Suprapubic skin (tissue), 4 donors: ENCODE results near the gene TTC12. TPM values are rescaled to one million over a fixed set of nuclear protein-coding genes. Genes with fewer than 3 reads are reported as not detected.

Experiments
- DNase-seq, 2 donors: peaks; one replicate each; pipeline ENCODE4 v3.0.0-alpha.2; 2019; ENCODE audit warnings: low spot score in 2 of 2
- H3K27ac ChIP-seq: fragments of 200-600 bp; sonication (generic); one replicate; pipeline ENCODE4 v1.5.1; 2019
- H3K27me3 ChIP-seq: fragments of 200-600 bp; sonication (generic); one replicate; pipeline ENCODE4 v1.5.1; 2019
- H3K36me3 ChIP-seq: fragments of 200-600 bp; sonication (generic); one replicate; pipeline ENCODE4 v1.5.1; 2019
- H3K4me1 ChIP-seq: fragments of 200-600 bp; sonication (generic); one replicate; pipeline ENCODE4 v1.5.1; 2019
- H3K4me3 ChIP-seq: fragments of 200-600 bp; sonication (generic); one replicate; pipeline ENCODE4 v1.5.1; 2019; ENCODE audit warnings: mild to moderate bottlenecking
- H3K9me3 ChIP-seq: fragments of 200-600 bp; sonication (generic); one replicate; pipeline ENCODE4 v1.5.1; 2019
- EP300 ChIP-seq: sonication (generic); formaldehyde crosslinking; IDR thresholded peaks from one replicate; pipeline ENCODE4 v1.6.1; 2017; ENCODE audit warnings: antibody characterized with exemption
- POLR2A ChIP-seq, 2 donors: fragments of 450-650 bp; IDR thresholded peaks; one replicate each; pipeline ENCODE4 v1.6.1; 2017; ENCODE audit warnings: antibody characterized with exemption in 2 of 2, mild to moderate bottlenecking in 2 of 2, moderate library complexity in 2 of 2
- POLR2AphosphoS5 ChIP-seq, 3 donors: sonication (generic); formaldehyde crosslinking; IDR thresholded peaks; one replicate each; pipeline ENCODE4 v1.6.1; 2017; ENCODE audit warnings: antibody characterized with exemption in 3 of 3
- WGBS: methylation state at CpG from one replicate; pipeline ENCODE4 v1.1.5; 2018; 5-methylcytosine and 5-hydroxymethylcytosine counted together
- total RNA-seq, 4 donors: library from RNA; depleted of rRNA; stranded (reverse); fragments of >200 nt; gene quantifications; one replicate each; pipeline ENCODE4 v1.1.0, GENCODE V29; 2016
- TF ChIP-seq, protein P1 (sequence below), 2 donors: fragments of 200-600 bp in 1 of 2; fragments of 450-650 bp in 1 of 2; sonication (generic) in 1 of 2; IDR thresholded peaks; one replicate each; pipeline ENCODE4 v1.5.1; 2016 to 2019; ENCODE audit warnings: antibody characterized with exemption in 2 of 2, mild to moderate bottlenecking in 1 of 2, moderate library complexity in 1 of 2

Gene TTC12
- total RNA-seq, 4 donors from 2014 or later = 9.5 to 67.8 (median 30.3) TPM

DNA sequence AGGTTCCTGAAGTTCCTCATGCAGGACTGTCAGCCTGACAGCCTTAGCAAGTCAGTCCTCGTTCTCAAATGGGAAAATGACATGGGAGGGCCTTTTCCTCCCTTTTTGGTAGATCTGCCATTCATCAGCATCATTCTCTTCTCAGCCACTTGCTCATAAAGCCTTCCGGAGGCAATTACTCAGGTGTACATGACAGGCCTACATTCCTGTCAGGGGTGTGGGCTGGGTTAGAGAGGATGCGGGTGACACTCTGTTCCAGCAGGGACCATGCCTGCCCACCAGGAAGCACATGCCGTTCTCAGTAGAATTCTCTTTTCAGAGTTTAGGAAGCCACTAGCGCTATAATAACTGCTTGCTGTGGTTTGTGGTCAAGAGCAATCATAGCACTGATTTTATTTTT is 49.0 kb downstream of the TTC12 start:
- H3K27me3 ChIP-seq = no peaks in the 10 kb centered on the region
- H3K27ac ChIP-seq = no peak overlapping the region
- H3K4me3 ChIP-seq = no peak overlapping the region
- 59% methylated on average over 5 of the region's 5 CpGs for WGBS
- DNase-seq = no peak
- no peaks in the 10 kb centered on the region for H3K9me3 ChIP-seq
- H3K36me3 ChIP-seq = peaks cover 96% of the 10 kb centered on the region
- no peaks in the 10 kb centered on the region for H3K4me1 ChIP-seq
- no peak for TF ChIP-seq EP300
- TF ChIP-seq POLR2AphosphoS5 (IDR thresholded peaks at IDR 0.05) = no peak
- no peak for TF ChIP-seq POLR2A (IDR thresholded peaks at IDR 0.05)
- TF ChIP-seq, protein P1, sequence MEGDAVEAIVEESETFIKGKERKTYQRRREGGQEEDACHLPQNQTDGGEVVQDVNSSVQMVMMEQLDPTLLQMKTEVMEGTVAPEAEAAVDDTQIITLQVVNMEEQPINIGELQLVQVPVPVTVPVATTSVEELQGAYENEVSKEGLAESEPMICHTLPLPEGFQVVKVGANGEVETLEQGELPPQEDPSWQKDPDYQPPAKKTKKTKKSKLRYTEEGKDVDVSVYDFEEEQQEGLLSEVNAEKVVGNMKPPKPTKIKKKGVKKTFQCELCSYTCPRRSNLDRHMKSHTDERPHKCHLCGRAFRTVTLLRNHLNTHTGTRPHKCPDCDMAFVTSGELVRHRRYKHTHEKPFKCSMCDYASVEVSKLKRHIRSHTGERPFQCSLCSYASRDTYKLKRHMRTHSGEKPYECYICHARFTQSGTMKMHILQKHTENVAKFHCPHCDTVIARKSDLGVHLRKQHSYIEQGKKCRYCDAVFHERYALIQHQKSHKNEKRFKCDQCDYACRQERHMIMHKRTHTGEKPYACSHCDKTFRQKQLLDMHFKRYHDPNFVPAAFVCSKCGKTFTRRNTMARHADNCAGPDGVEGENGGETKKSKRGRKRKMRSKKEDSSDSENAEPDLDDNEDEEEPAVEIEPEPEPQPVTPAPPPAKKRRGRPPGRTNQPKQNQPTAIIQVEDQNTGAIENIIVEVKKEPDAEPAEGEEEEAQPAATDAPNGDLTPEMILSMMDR (IDR thresholded peaks at IDR 0.05) = no peak

DNA sequence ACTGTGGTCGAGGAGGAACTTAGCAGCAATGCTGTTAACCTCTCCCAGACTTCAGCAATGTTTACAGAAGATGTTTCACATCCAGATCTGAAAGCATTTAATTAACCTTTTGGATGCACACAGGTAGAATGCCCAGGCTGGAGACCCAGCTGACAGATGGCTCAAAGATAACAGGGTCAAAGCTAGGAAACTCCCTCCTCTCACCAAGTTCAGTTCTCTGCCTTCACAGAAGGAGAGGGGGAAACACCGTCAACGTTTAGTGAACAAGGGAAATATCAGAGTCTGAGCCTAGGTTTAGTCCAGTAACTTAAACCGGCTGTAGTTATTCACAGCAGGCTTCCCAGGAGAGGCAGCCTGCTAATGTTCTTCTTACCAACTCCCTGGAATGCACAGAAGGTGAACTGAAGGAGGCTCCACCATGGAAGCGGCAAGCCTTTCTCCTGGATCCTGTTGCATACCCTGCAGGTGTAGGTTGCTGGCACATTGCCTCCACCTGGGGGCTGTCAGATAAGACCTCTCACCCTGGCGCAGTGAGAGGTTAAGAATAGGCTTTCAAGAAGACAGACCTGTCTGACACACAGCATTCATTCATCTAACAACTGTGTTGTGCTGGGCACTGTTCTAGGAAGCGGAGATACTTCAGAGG is 49.7 kb downstream of the TTC12 start:
- no peak overlapping the region for H3K27ac ChIP-seq
- H3K9me3 ChIP-seq = no peaks in the 10 kb centered on the region
- no peaks in the 10 kb centered on the region for H3K4me1 ChIP-seq
- no peak for DNase-seq
- 78% methylated on average over 7 of the region's 7 CpGs for WGBS
- H3K36me3 ChIP-seq = peaks cover 91% of the 10 kb centered on the region
- no peaks in the 10 kb centered on the region for H3K27me3 ChIP-seq
- H3K4me3 ChIP-seq = no peak overlapping the region
- TF ChIP-seq EP300 = no peak
- no peak for TF ChIP-seq POLR2A (IDR thresholded peaks at IDR 0.05)
- no peak for TF ChIP-seq POLR2AphosphoS5 (IDR thresholded peaks at IDR 0.05)

DNA sequence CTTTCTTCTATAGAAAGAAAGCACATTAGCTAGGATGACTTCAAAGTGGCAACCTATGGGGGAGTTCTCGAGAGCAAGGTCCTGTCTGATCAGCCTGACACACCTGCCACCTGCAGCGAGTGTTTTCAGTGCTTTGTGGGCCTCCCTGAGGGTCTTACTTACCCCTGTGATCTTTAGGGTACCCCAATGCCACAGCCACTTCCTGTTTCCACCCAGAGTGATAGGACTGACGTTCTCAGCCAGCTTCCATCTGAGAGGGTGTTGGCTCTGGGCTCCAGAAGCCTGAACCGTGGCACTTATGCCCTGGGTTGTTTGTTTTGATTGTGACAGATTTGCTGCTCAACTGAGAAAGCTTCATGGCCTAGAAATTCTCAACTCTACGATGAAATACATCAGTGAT is 51.5 kb downstream of the TTC12 start:
- Histone ChIP-seq H3K27ac (no peak overlapping the region), H3K4me3 (no peak overlapping the region), H3K4me1 (no peaks in the 10 kb centered on the region), H3K9me3 (no peaks in the 10 kb centered on the region), H3K36me3 (peaks cover 73% of the 10 kb centered on the region), H3K27me3 (no peaks in the 10 kb centered on the region)
- TF ChIP-seq EP300 (no peak), POLR2AphosphoS5 (IDR thresholded peaks at IDR 0.05) (no peak), POLR2A (IDR thresholded peaks at IDR 0.05) (no peak)
- TF ChIP-seq, protein P1 (IDR thresholded peaks at IDR 0.05) = no peak
- WGBS = 64% methylated on average over 5 of the region's 5 CpGs
- no peak for DNase-seq

DNA sequence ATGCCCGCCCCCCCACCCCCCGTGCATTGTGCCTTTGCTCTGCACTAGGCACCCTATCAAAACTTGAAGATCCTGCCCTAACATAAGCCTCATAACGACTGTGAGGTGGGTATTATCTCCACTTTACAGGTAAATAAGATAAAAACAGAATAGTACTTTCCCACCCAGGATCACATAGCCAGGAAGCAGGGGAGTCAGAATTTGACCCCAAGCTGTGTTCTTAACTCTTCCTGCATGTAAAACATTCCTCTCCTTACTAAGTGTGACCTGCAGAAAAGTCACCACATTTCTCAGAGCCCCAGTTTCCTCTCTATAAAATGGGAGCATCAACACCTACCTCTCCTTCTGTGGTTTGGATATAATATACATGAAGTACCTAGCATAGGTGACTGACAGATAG is 55.0 kb downstream of the TTC12 start:
- 70% methylated on average over 3 of the region's 3 CpGs for whole genome bisulfite sequencing
- H3K36me3 ChIP-seq = peaks cover 39% of the 10 kb centered on the region
- no peaks in the 10 kb centered on the region for H3K4me1 ChIP-seq
- H3K27ac ChIP-seq = no peak overlapping the region
- no peak overlapping the region for H3K4me3 ChIP-seq
- no peak for DNase-seq
- no peak for TF ChIP-seq POLR2A (IDR thresholded peaks at IDR 0.05)
- TF ChIP-seq, protein P1 (IDR thresholded peaks at IDR 0.05) = no peak
- no peak for TF ChIP-seq POLR2AphosphoS5 (IDR thresholded peaks at IDR 0.05)
- no peak for TF ChIP-seq EP300
- H3K9me3 ChIP-seq = no peaks in the 10 kb centered on the region
- H3K27me3 ChIP-seq = no peaks in the 10 kb centered on the region

DNA sequence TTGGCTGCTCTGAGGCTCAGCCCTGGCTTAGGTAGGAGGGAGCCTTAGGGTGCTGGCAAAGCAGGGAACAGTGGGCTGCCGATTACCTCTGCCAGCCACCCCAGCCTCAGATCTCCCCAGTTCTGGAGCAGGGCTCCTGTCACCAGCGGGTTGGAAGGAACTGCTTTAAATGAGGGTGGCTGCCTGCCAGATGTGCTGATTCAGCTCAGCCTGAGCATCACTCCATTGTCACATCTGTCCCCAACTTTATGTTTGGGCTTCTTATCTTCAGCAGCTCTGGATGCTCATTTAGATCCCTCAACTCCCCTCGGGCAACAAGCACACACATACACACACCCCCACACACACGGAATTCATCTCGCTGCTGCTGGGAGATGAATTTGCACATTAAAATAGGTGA is 56.3 kb downstream of the TTC12 start:
- H3K27ac ChIP-seq = no peak overlapping the region
- no peaks in the 10 kb centered on the region for H3K9me3 ChIP-seq
- H3K36me3 ChIP-seq = peaks cover 27% of the 10 kb centered on the region
- TF ChIP-seq, protein P1 (IDR thresholded peaks at IDR 0.05) = no peak
- no peak for TF ChIP-seq POLR2AphosphoS5 (IDR thresholded peaks at IDR 0.05)
- no peak for TF ChIP-seq EP300
- TF ChIP-seq POLR2A (IDR thresholded peaks at IDR 0.05) = no peak
- no peak overlapping the region for H3K4me3 ChIP-seq
- WGBS = 72% methylated on average over 5 of the region's 5 CpGs
- no peaks in the 10 kb centered on the region for H3K4me1 ChIP-seq
- no peaks in the 10 kb centered on the region for H3K27me3 ChIP-seq
- no peak for DNase-seq

DNA sequence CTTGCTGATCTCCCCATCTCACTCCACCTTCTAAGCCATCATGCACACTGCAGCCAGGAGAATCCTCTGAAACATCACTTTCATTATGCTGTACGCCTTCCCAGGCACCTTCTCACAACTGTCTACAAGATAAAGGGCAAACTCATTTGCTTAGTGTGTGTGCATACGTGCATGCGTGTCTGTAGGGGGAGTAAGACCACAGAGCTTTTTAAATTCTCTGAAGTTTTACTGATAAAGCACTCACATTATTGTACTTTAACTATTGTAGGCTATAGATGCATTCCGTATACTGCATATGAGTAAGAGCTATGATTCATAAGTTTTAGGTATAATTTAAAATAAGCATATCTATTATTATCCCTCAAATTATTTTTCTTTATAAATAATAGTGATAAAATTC is 57.9 kb downstream of the TTC12 start:
- DNase-seq = no peak

More for the DNA sequence above, 57.9 kb downstream of the TTC12 start:
- Histone ChIP-seq H3K4me3 (no peak overlapping the region), H3K27me3 (no peaks in the 10 kb centered on the region), H3K36me3 (peaks cover 10% of the 10 kb centered on the region), H3K27ac (no peak overlapping the region), H3K9me3 (no peaks in the 10 kb centered on the region), H3K4me1 (no peaks in the 10 kb centered on the region)
- TF ChIP-seq, protein P1 (IDR thresholded peaks at IDR 0.05) = no peak
- no peak for TF ChIP-seq POLR2A (IDR thresholded peaks at IDR 0.05)
- TF ChIP-seq POLR2AphosphoS5 (IDR thresholded peaks at IDR 0.05) = no peak
- TF ChIP-seq EP300 = no peak
- 79% methylated on average over 4 of the region's 4 CpGs for WGBS
